CD14-positive monocyte (primary cell): ENCODE data around the gene UQCRFS1. TPM values are rescaled to one million over a fixed set of nuclear protein-coding genes. Genes with fewer than 3 reads are reported as not detected.

ENCODE experiments used
- DNase-seq, 3 donors: peaks; one replicate each; pipeline ENCODE4 v3.0.0-alpha.2; 2011 to 2022
- H2AFZ ChIP-seq: 2 replicates; pipeline ENCODE4 v1.6.0; 2012; ENCODE audit warnings: mild to moderate bottlenecking, low read depth, low read length, inconsistent platforms; ENCODE audit not compliant: insufficient read depth, poor library complexity, severe bottlenecking
- H3K27ac ChIP-seq, 2 donors: 1 replicate in 1 of 2; 2 replicates in 1 of 2; pipeline ENCODE4 v1.5.1; 2012 to 2013; ENCODE audit warnings: low read length in 2 of 2, control low read depth in 1 of 2, inconsistent platforms in 1 of 2, low read depth in 1 of 2, mild to moderate bottlenecking in 1 of 2
- H3K27me3 ChIP-seq, 2 donors: one replicate each; pipeline versions ENCODE4 v1.6.0 to v1.6.1; 2011 to 2013; ENCODE audit warnings: low read length in 2 of 2; ENCODE audit not compliant: control insufficient read depth in 2 of 2, insufficient read depth in 2 of 2
- H3K36me3 ChIP-seq, 2 donors: replicated peaks in 1 of 2; 1 replicate in 1 of 2; 2 replicates in 1 of 2; pipeline versions ENCODE4 v1.5.1 to v1.6.1; 2012 to 2013; ENCODE audit warnings: low read length in 2 of 2, control low read depth in 1 of 2, inconsistent platforms in 1 of 2, mild to moderate bottlenecking in 1 of 2; ENCODE audit not compliant: insufficient read depth in 2 of 2, control insufficient read depth in 1 of 2
- H3K4me1 ChIP-seq, 2 donors: 1 replicate in 1 of 2; 2 replicates in 1 of 2; pipeline versions ENCODE4 v1.5.1 to v1.6.1; 2012 to 2013; ENCODE audit warnings: low read length in 2 of 2, control low read depth in 1 of 2, inconsistent platforms in 1 of 2, mild to moderate bottlenecking in 1 of 2, moderate library complexity in 1 of 2; ENCODE audit not compliant: insufficient read depth in 2 of 2, control insufficient read depth in 1 of 2
- H3K4me2 ChIP-seq: replicated peaks from 2 replicates; pipeline ENCODE3; 2012; ENCODE audit warnings: low read length, moderate library complexity, mild to moderate bottlenecking; ENCODE audit not compliant: poor library complexity, severe bottlenecking; ENCODE audit errors: extremely low read depth
- H3K4me3 ChIP-seq, 3 experiments: fragments of 200-600 bp in 1 of 3; sonication (generic) in 1 of 3; replicated peaks in 1 of 3; 1 replicate in 2 of 3; 2 replicates in 1 of 3; pipeline ENCODE4 v1.5.1; 2011 to 2013; ENCODE audit warnings: low read length in 3 of 3, mild to moderate bottlenecking in 3 of 3, control low read depth in 2 of 3, low read depth in 2 of 3, inconsistent platforms in 1 of 3, moderate library complexity in 1 of 3
- H3K79me2 ChIP-seq: 2 replicates; pipeline ENCODE4 v1.6.0; 2012; ENCODE audit warnings: mild to moderate bottlenecking, control low read depth, inconsistent platforms, low read length, moderate library complexity; ENCODE audit not compliant: insufficient read depth
- H3K9ac ChIP-seq: 2 replicates; pipeline ENCODE4 v1.6.0; 2017; ENCODE audit warnings: low read length, mild to moderate bottlenecking; ENCODE audit not compliant: insufficient read depth, poor library complexity, severe bottlenecking
- H3K9me3 ChIP-seq, 2 donors: replicated peaks in 1 of 2; 1 replicate in 1 of 2; 2 replicates in 1 of 2; pipeline versions ENCODE4 v1.5.1 to v1.6.1; 2012 to 2013; ENCODE audit warnings: low read length in 2 of 2, control low read depth in 1 of 2; ENCODE audit not compliant: control insufficient read depth in 1 of 2, insufficient read depth in 1 of 2
- H4K20me1 ChIP-seq: 2 replicates; pipeline ENCODE4 v1.6.0; 2012; ENCODE audit warnings: mild to moderate bottlenecking, low read length, control low read depth, moderate library complexity; ENCODE audit not compliant: insufficient read depth
- H3K27ac Mint-ChIP-seq, 7 donors: one replicate each; pipeline ENCODE4 v1.8.0; 2020; ENCODE audit warnings: mild to moderate bottlenecking in 7 of 7, mixed read lengths in 7 of 7, moderate library complexity in 6 of 7, inconsistent platforms in 2 of 7
- H3K27me3 Mint-ChIP-seq, 3 donors: one replicate each; pipeline ENCODE4 v1.8.0; 2021 to 2022; ENCODE audit warnings: low read depth in 3 of 3, mild to moderate bottlenecking in 3 of 3, mixed read lengths in 3 of 3, moderate library complexity in 3 of 3, inconsistent platforms in 1 of 3
- H3K36me3 Mint-ChIP-seq, 2 donors: one replicate each; pipeline ENCODE4 v1.8.0; 2020; ENCODE audit warnings: mixed read lengths in 2 of 2, inconsistent platforms in 1 of 2, mild to moderate bottlenecking in 1 of 2
- H3K4me1 Mint-ChIP-seq: one replicate; pipeline ENCODE4 v1.8.0; 2020; ENCODE audit warnings: mild to moderate bottlenecking, mixed read lengths
- H3K4me3 Mint-ChIP-seq, 2 donors: one replicate each; pipeline ENCODE4 v1.8.0; 2020; ENCODE audit warnings: mild to moderate bottlenecking in 2 of 2, mixed read lengths in 2 of 2, moderate library complexity in 1 of 2
- H3K9me3 Mint-ChIP-seq, 7 donors: one replicate each; pipeline ENCODE4 v1.8.0; 2020 to 2022; ENCODE audit warnings: mixed read lengths in 7 of 7, mild to moderate bottlenecking in 6 of 7, moderate library complexity in 6 of 7, inconsistent platforms in 2 of 7
- WGBS: methylation state at CpG from one replicate; pipeline ENCODE4 v1.1.5; 2013; ENCODE audit warnings: missing lambda C conversion rate; ENCODE audit not compliant: insufficient coverage; 5-methylcytosine and 5-hydroxymethylcytosine counted together
- intact Hi-C, 2 donors: fragments of 100-400 bp; cut with micrococcal nuclease; formaldehyde crosslinking; loops; one replicate each; pipeline versions ENCODE4 v1.15.0 to v1.15.1; 2023
- polyA plus RNA-seq, 3 donors: library from polyadenylated mRNA; depleted of rRNA in 1 of 3; unstranded in 2 of 3; stranded (reverse) in 1 of 3; fragments of 300-500 nt in 2 of 3; fragments of >200 nt in 1 of 3; fragmentation: Illumina TruSeq in 2 of 3; gene quantifications; 1 replicate in 2 of 3; 2 replicates in 1 of 3; pipeline ENCODE4 v1.2.3, GENCODE V29; 2012 to 2021
- TF ChIP-seq, protein P1 (sequence below): fragments of 200-600 bp; IDR thresholded peaks from one replicate; pipeline ENCODE4 v1.8.0; 2022; ENCODE audit warnings: antibody characterized with exemption, mild to moderate bottlenecking

UQCRFS1 gene
- polyA plus RNA-seq, 3 donors = 26.2 to 108 (median 108) TPM

GRCh38 chr19:29172302-29172701 is 40.6 kb downstream of the UQCRFS1 start:
- intact Hi-C loops = no loop called here
- H3K79me2 ChIP-seq = no peaks in the 10 kb centered on the region
- no peak overlapping the region for H2AFZ ChIP-seq
- no peak overlapping the region for H3K27ac ChIP-seq
- H3K27me3 ChIP-seq = no peaks in the 10 kb centered on the region
- Mint-ChIP-seq H3K4me1 (no peaks in the 10 kb centered on the region), H3K27ac (no peak overlapping the region), H3K9me3 (peaks cover 17 to 53% (median 26%) of the 10 kb centered on the region in 7 donors), H3K4me3 (no peak overlapping the region), H3K27me3 (peaks cover 0 to 2% (median 1%) of the 10 kb centered on the region in 3 donors), H3K36me3 (no peaks in the 10 kb centered on the region)
- peaks cover 10 to 33% of the 10 kb centered on the region in 2 donors for H3K9me3 ChIP-seq
- H3K4me2 ChIP-seq = no peak overlapping the region
- no peak overlapping the region for H3K4me3 ChIP-seq
- H4K20me1 ChIP-seq = no peaks in the 10 kb centered on the region
- no CpG with 5 or more reads among the region's 2 CpGs for WGBS
- H3K9ac ChIP-seq = no peak overlapping the region
- DNase-seq = no peak
- H3K4me1 ChIP-seq = no peaks in the 10 kb centered on the region
- no peaks in the 10 kb centered on the region for H3K36me3 ChIP-seq
- TF ChIP-seq, protein P1, sequence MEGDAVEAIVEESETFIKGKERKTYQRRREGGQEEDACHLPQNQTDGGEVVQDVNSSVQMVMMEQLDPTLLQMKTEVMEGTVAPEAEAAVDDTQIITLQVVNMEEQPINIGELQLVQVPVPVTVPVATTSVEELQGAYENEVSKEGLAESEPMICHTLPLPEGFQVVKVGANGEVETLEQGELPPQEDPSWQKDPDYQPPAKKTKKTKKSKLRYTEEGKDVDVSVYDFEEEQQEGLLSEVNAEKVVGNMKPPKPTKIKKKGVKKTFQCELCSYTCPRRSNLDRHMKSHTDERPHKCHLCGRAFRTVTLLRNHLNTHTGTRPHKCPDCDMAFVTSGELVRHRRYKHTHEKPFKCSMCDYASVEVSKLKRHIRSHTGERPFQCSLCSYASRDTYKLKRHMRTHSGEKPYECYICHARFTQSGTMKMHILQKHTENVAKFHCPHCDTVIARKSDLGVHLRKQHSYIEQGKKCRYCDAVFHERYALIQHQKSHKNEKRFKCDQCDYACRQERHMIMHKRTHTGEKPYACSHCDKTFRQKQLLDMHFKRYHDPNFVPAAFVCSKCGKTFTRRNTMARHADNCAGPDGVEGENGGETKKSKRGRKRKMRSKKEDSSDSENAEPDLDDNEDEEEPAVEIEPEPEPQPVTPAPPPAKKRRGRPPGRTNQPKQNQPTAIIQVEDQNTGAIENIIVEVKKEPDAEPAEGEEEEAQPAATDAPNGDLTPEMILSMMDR = no peak

GRCh38 chr19:29171525-29171924 is 41.4 kb downstream of the UQCRFS1 start:
- no peak overlapping the region for H3K4me3 Mint-ChIP-seq
- Histone ChIP-seq H3K9ac (no peak overlapping the region), H3K4me1 (no peaks in the 10 kb centered on the region), H3K27me3 (no peaks in the 10 kb centered on the region), H3K27ac (no peak overlapping the region), H3K79me2 (no peaks in the 10 kb centered on the region), H3K9me3 (peaks cover 10 to 26% of the 10 kb centered on the region in 2 donors), H4K20me1 (no peaks in the 10 kb centered on the region), H3K4me2 (no peak overlapping the region), H3K36me3 (no peaks in the 10 kb centered on the region), H3K4me3 (no peak overlapping the region), H2AFZ (no peak overlapping the region)
- H3K4me1 Mint-ChIP-seq = no peaks in the 10 kb centered on the region
- no peak overlapping the region for H3K27ac Mint-ChIP-seq
- no peak for DNase-seq
- TF ChIP-seq, protein P1 = no peak
- intact Hi-C loops = no loop called here
- WGBS = 78% methylated on average over 1 of the region's 2 CpGs
- peaks cover 0 to 2% (median 1%) of the 10 kb centered on the region in 3 donors for H3K27me3 Mint-ChIP-seq
- H3K36me3 Mint-ChIP-seq = no peaks in the 10 kb centered on the region
- H3K9me3 Mint-ChIP-seq = peaks cover 17 to 45% (median 18%) of the 10 kb centered on the region in 7 donors
